H1 (cell line): ENCODE measurements around the gene CIBAR2. TPM values are rescaled to one million over a fixed set of nuclear protein-coding genes. Genes with fewer than 3 reads are reported as not detected.

ENCODE experiments used
- CTCF ChIA-PET: fragments of 300-600 bp; sonication (Branson Sonifier 250); formaldehyde crosslinking; loops from one replicate; lab custom pipeline; 2021; ENCODE audit not compliant: partially characterized antibody; lab: Charles Lee
- POLR2A ChIA-PET: fragments of 300-600 bp; sonication (Branson Sonifier 250); formaldehyde crosslinking; loops from one replicate; lab custom pipeline; 2021; ENCODE audit warnings: inconsistent platforms; ENCODE audit not compliant: partially characterized antibody; lab: Charles Lee
- DNase-seq, 2 experiments: peaks; one replicate each; pipeline versions ENCODE4 v3.0.0 to v3.0.0-alpha.2; 2010 to 2022; ENCODE audit warnings: low spot score in 2 of 2, low read depth in 1 of 2, mixed read lengths in 1 of 2
- FAIRE-seq: peaks from 2 replicates; lab custom pipeline; 2011; peaks lifted over from hg19 to GRCh38; lab: Jason Lieb, UNC
- H2AFZ ChIP-seq: 2 replicates; pipeline ENCODE4 v1.8.1; 2012; ENCODE audit warnings: low read length, inconsistent platforms
- H2AK5ac ChIP-seq: 2 replicates; pipeline ENCODE4 v1.6.1; 2013; ENCODE audit warnings: low read depth, low read length
- H2BK120ac ChIP-seq: replicated peaks from 2 replicates; pipeline ENCODE3; 2013; ENCODE audit warnings: low read depth, low read length, inconsistent platforms
- H2BK12ac ChIP-seq: 2 replicates; pipeline ENCODE4 v1.6.1; 2013; ENCODE audit warnings: low read depth, low read length
- H2BK15ac ChIP-seq: 2 replicates; pipeline ENCODE4 v1.6.1; 2013; ENCODE audit warnings: low read length
- H2BK20ac ChIP-seq: 2 replicates; pipeline ENCODE4 v1.6.1; 2013; ENCODE audit warnings: low read length
- H2BK5ac ChIP-seq: 2 replicates; pipeline ENCODE4 v1.6.1; 2013; ENCODE audit warnings: low read depth, low read length
- H3K14ac ChIP-seq: 2 replicates; pipeline ENCODE4 v1.6.1; 2013; ENCODE audit warnings: inconsistent platforms; ENCODE audit not compliant: insufficient read length
- H3K18ac ChIP-seq: 2 replicates; pipeline ENCODE4 v1.6.1; 2013; ENCODE audit warnings: low read length; ENCODE audit errors: extremely low read depth
- H3K23ac ChIP-seq: 2 replicates; pipeline ENCODE4 v1.6.1; 2013; ENCODE audit warnings: inconsistent platforms; ENCODE audit not compliant: insufficient read length
- H3K23me2 ChIP-seq: 2 replicates; pipeline ENCODE4 v1.6.1; 2013; ENCODE audit warnings: low read depth, low read length
- H3K27ac ChIP-seq: 2 replicates; pipeline ENCODE4 v1.6.1; 2011; ENCODE audit warnings: low read depth, low read length, inconsistent platforms
- H3K27me3 ChIP-seq, 4 experiments: replicated peaks in 1 of 4; 1 replicate in 1 of 4; 2 replicates in 3 of 4; pipeline versions ENCODE4 v1.6.1 to v1.8.1; 2011 to 2013; ENCODE audit warnings: low read length in 3 of 4, mild to moderate bottlenecking in 3 of 4, inconsistent platforms in 2 of 4, mixed read lengths in 2 of 4, moderate library complexity in 1 of 4; ENCODE audit not compliant: control insufficient read depth in 3 of 4, insufficient read depth in 3 of 4; ENCODE audit errors: extremely low read depth in 1 of 4
- H3K36me3 ChIP-seq, 4 experiments: 2 replicates each; pipeline versions ENCODE4 v1.6.1 to v1.8.1; 2011 to 2013; ENCODE audit warnings: mild to moderate bottlenecking in 4 of 4, low read length in 3 of 4, moderate library complexity in 2 of 4, control low read depth in 1 of 4, inconsistent platforms in 1 of 4; ENCODE audit not compliant: insufficient read depth in 4 of 4, control insufficient read depth in 2 of 4
- H3K4ac ChIP-seq: replicated peaks from 2 replicates; pipeline ENCODE3; 2013; ENCODE audit warnings: low read length, low read depth, mixed read lengths, inconsistent platforms; ENCODE audit not compliant: insufficient read length
- H3K4me1 ChIP-seq, 4 experiments: replicated peaks in 1 of 4; 1 replicate in 1 of 4; 2 replicates in 3 of 4; pipeline versions ENCODE4 v1.6.1 to v1.8.1; 2011 to 2013; ENCODE audit warnings: low read length in 3 of 4, inconsistent platforms in 2 of 4, mixed read lengths in 1 of 4; ENCODE audit not compliant: insufficient read depth in 4 of 4, control insufficient read depth in 3 of 4
- H3K4me2 ChIP-seq, 2 experiments: 2 replicates each; pipeline versions ENCODE4 v1.6.1 to v1.8.1; 2011 to 2013; ENCODE audit warnings: low read depth in 2 of 2, low read length in 2 of 2, control low read depth in 1 of 2, inconsistent platforms in 1 of 2, mild to moderate bottlenecking in 1 of 2; ENCODE audit not compliant: insufficient read depth in 1 of 2
- H3K4me3 ChIP-seq, 4 experiments: fragments of 200-600, 300-600 bp in 1 of 4; sonication (generic), shearing (Covaris generic), sonication (Bioruptor Twin) in 1 of 4; 2 replicates each; pipeline versions ENCODE4 v1.5.1 to v1.8.1; 2011 to 2016; ENCODE audit warnings: low read length in 4 of 4, low read depth in 3 of 4, control low read depth in 2 of 4, inconsistent platforms in 2 of 4, mild to moderate bottlenecking in 2 of 4, mixed read lengths in 1 of 4, moderate library complexity in 1 of 4; ENCODE audit not compliant: insufficient read depth in 2 of 4; ENCODE audit errors: extremely low read depth in 1 of 4
- H3K56ac ChIP-seq: replicated peaks from 2 replicates; pipeline ENCODE3; 2013; ENCODE audit warnings: low read depth, mild to moderate bottlenecking, mixed read lengths, low read length, inconsistent platforms; ENCODE audit not compliant: insufficient read length
- H3K79me1 ChIP-seq: 2 replicates; pipeline ENCODE4 v1.6.1; 2013; ENCODE audit warnings: low read depth, low read length, control low read depth
- H3K79me2 ChIP-seq, 2 experiments: 2 replicates each; pipeline versions ENCODE4 v1.6.1 to v1.8.1; 2012 to 2013; ENCODE audit warnings: low read length in 2 of 2, mild to moderate bottlenecking in 2 of 2, inconsistent platforms in 1 of 2; ENCODE audit not compliant: insufficient read depth in 2 of 2, control insufficient read depth in 1 of 2
- H3K9ac ChIP-seq, 4 experiments: replicated peaks in 1 of 4; 1 replicate in 1 of 4; 2 replicates in 3 of 4; pipeline versions ENCODE4 v1.6.1 to v1.8.1; 2011 to 2013; ENCODE audit warnings: low read depth in 3 of 4, low read length in 3 of 4, control low read depth in 2 of 4, mild to moderate bottlenecking in 2 of 4, moderate library complexity in 2 of 4, inconsistent platforms in 1 of 4; ENCODE audit errors: extremely low read depth in 1 of 4
- H3K9me3 ChIP-seq, 2 experiments: 2 replicates each; pipeline versions ENCODE4 v1.6.1 to v1.8.1; 2012 to 2013; ENCODE audit warnings: mild to moderate bottlenecking in 2 of 2, moderate library complexity in 2 of 2, control low read depth in 1 of 2, inconsistent platforms in 1 of 2, low read depth in 1 of 2, low read length in 1 of 2, mixed read lengths in 1 of 2; ENCODE audit not compliant: insufficient read depth in 2 of 2
- H4K20me1 ChIP-seq, 2 experiments: replicated peaks in 1 of 2; 2 replicates each; pipeline versions ENCODE3 to v1.8.1; 2011 to 2013; ENCODE audit warnings: inconsistent platforms in 2 of 2, low read length in 2 of 2, mild to moderate bottlenecking in 1 of 2; ENCODE audit not compliant: insufficient read depth in 2 of 2, control insufficient read depth in 1 of 2
- H4K5ac ChIP-seq: 2 replicates; pipeline ENCODE4 v1.6.1; 2013; ENCODE audit warnings: low read length, low read depth, mixed read lengths, inconsistent platforms; ENCODE audit not compliant: insufficient read length
- H4K8ac ChIP-seq: 2 replicates; pipeline ENCODE4 v1.8.0; 2013; ENCODE audit warnings: mild to moderate bottlenecking, moderate library complexity, low read length, inconsistent platforms; ENCODE audit not compliant: insufficient read depth; ENCODE audit errors: extremely low read depth
- H4K91ac ChIP-seq: replicated peaks from 2 replicates; pipeline ENCODE3; 2013; ENCODE audit warnings: low read length, mixed read lengths, inconsistent platforms; ENCODE audit not compliant: insufficient read length
- BRCA1 ChIP-seq: IDR thresholded peaks from 2 replicates; pipeline ENCODE4 v1.6.1; 2012; ENCODE audit warnings: low read depth, low read length, improper control_type of control experiment
- HDAC6 ChIP-seq: IDR thresholded peaks from one replicate; pipeline ENCODE4 v1.7.1; 2012; ENCODE audit warnings: low read depth, mild to moderate bottlenecking, inconsistent platforms, low read length, moderate library complexity
- POLR2A ChIP-seq, 2 experiments: IDR thresholded peaks; 1 replicate in 1 of 2; 2 replicates in 1 of 2; pipeline ENCODE4 v1.6.1; 2011; ENCODE audit warnings: low read depth in 2 of 2, low read length in 2 of 2, mild to moderate bottlenecking in 2 of 2; ENCODE audit errors: control extremely low read depth in 1 of 2
- YY1 ChIP-seq: IDR thresholded peaks from 2 replicates; pipeline ENCODE4 v1.6.1; 2011; ENCODE audit warnings: low read depth, mild to moderate bottlenecking, low read length
- WGBS, 2 experiments: shearing (Covaris generic) in 1 of 2; methylation state at CpG; one replicate each; pipeline versions ENCODE4 v1.1.6 to v1.1.7; 2013 to 2015; ENCODE audit warnings: low lambda C conversion rate in 2 of 2, mixed read lengths in 2 of 2, inconsistent platforms in 1 of 2, low coverage in 1 of 2, missing lambda C conversion rate in 1 of 2; ENCODE audit not compliant: insufficient replicate concordance in 2 of 2, insufficient coverage in 1 of 2, insufficient read length in 1 of 2; ENCODE audit errors: extremely low coverage in 1 of 2, missing lambda C conversion rate in 1 of 2; 5-methylcytosine and 5-hydroxymethylcytosine counted together
- polyA plus RNA-seq, 7 experiments: library from polyadenylated mRNA; depleted of rRNA in 3 of 7; stranded (reverse) in 5 of 7; unstranded in 2 of 7; fragments of >200 nt in 5 of 7; fragments of 200-250 nt in 2 of 7; gene quantifications; 1 replicate in 5 of 7; 2 replicates in 1 of 7; 4 replicates in 1 of 7; pipeline versions ENCODE4 v1.2.1 to v1.2.3, GENCODE V29; 2011 to 2013; ENCODE audit warnings: missing spikeins in 2 of 7, mixed read lengths in 2 of 7
- total RNA-seq: library from RNA; stranded (reverse); fragmentation: NEBNext Ultra II Directional; extraction: Animal tissue kit (Norgen Biotek cat#: 25700); gene quantifications from 2 replicates; pipeline ENCODE4 v1.2.1, GENCODE V29; 2021

The CIBAR2 gene
- total and polyA plus RNA-seq, 2 of the 8 experiments (the other 6 are each of a cell fraction or from before 2014, with no cell fraction given), result 0.18 TPM; not detected in 1

- no peak overlapping the region for H3K56ac ChIP-seq
- H3K4me2 ChIP-seq, result no peak overlapping the region
- H3K27ac ChIP-seq, result no peak overlapping the region
- peak overlapping the region; percentile 10 for H3K4ac ChIP-seq
- H3K4me3 ChIP-seq, result no peak overlapping the region
- no peaks in the 10 kb centered on the region for H3K36me3 ChIP-seq
- no peaks in the 10 kb centered on the region for H3K79me2 ChIP-seq
- H2BK120ac ChIP-seq, result no peak overlapping the region
- H2AFZ ChIP-seq, result no peak overlapping the region
- H2AK5ac ChIP-seq, result no peak overlapping the region
- no peak overlapping the region for H3K9ac ChIP-seq
- H2BK15ac ChIP-seq, result no peak overlapping the region
- no peak overlapping the region for H4K5ac ChIP-seq
- H3K79me1 ChIP-seq, result no peaks in the 10 kb centered on the region
- H3K18ac ChIP-seq, result no peak overlapping the region; the same call in 1 of the 2 replicates
- no peak for FAIRE-seq
- peaks cover 7% of the 10 kb centered on the region; the same call in 1 of the 2 replicates for H3K23me2 ChIP-seq
- H4K91ac ChIP-seq, result peak overlapping the region; percentile 18
- no peak for DNase-seq
- POLR2A ChIA-PET, result no interaction called here
- H3K4me1 ChIP-seq, result peaks cover 12 to 30% (median 25%) of the 10 kb centered on the region in 4 experiments
- H3K14ac ChIP-seq, result no peak overlapping the region
- H4K8ac ChIP-seq, result no peak overlapping the region
- H2BK12ac ChIP-seq, result peak overlapping the region; percentile 39; the same call in 1 of the 2 replicates
- no peak overlapping the region for H2BK20ac ChIP-seq
- no peak for TF ChIP-seq YY1
- TF ChIP-seq BRCA1, result no peak
- no peak for TF ChIP-seq POLR2A (IDR thresholded peaks at IDR 0.05; ENCODE audit: control extremely low read depth in 1 of 2, low read depth in 2 of 2, low read length in 2 of 2)
- TF ChIP-seq HDAC6, result no peak
- H3K9me3 ChIP-seq, result no peaks in the 10 kb centered on the region
- no peak overlapping the region for H3K23ac ChIP-seq
- 91% methylated on average over 13 of the region's 17 CpGs; no CpG with 5 or more reads in 1 of the 2 experiments for WGBS, 2 experiments
- no peak overlapping the region for H2BK5ac ChIP-seq
- peaks cover 0 to 2% of the 10 kb centered on the region in 2 experiments for H4K20me1 ChIP-seq
- peaks cover 8 to 48% (median 40%) of the 10 kb centered on the region in 4 experiments for H3K27me3 ChIP-seq
- CTCF ChIA-PET, result interaction anchor here (0.6 to 4.4 kb wide), 20 partner anchors 9 to 642 kb away, joined by 3 to 29 read pairs (median 6); partner anchors contain the start of gene KIAA0513
Observed at GRCh38 chr16:85085721-85086120, 26.6 kb downstream of the CIBAR2 start.
